MM.1S (cell line): Measurements from ENCODE around the gene CFAP54.

ENCODE experiments used
- EZH2 ChIP-seq: fragments of 300-600 bp; sonication (generic); optimal IDR thresholded peaks from 2 replicates; pipeline ENCODE3; 2017; ENCODE audit warnings: low read depth, mild to moderate bottlenecking, antibody characterized with exemption, low read length, mixed read lengths
- TF ChIP-seq, protein P1 (sequence below): fragments of 300-600 bp; sonication (generic); IDR thresholded peaks from 2 replicates; pipeline ENCODE4 v1.5.1; 2016; ENCODE audit warnings: antibody characterized with exemption, low read length, mixed read lengths

DNA sequence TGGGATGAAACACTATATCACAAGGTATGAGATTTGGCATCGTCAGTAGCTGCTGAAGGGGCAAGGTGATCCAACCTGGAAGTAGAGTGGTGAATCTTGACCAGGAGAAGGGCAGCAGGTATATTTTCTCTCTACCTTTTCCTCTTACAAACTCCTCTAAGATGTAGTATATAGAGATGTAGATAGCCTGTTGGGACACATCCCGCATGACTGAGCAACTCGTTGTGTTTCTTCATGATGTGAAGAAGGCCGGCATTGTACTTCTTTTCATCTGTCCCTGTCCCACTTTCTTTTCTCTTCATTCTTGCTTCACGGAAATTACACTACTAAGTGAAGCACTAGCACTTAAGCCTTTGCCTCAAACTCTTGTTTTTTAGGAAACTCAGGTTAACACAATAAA, 7.3 kb upstream of the CFAP54 start:
- TF ChIP-seq EZH2, result no peak
- TF ChIP-seq, protein P1, sequence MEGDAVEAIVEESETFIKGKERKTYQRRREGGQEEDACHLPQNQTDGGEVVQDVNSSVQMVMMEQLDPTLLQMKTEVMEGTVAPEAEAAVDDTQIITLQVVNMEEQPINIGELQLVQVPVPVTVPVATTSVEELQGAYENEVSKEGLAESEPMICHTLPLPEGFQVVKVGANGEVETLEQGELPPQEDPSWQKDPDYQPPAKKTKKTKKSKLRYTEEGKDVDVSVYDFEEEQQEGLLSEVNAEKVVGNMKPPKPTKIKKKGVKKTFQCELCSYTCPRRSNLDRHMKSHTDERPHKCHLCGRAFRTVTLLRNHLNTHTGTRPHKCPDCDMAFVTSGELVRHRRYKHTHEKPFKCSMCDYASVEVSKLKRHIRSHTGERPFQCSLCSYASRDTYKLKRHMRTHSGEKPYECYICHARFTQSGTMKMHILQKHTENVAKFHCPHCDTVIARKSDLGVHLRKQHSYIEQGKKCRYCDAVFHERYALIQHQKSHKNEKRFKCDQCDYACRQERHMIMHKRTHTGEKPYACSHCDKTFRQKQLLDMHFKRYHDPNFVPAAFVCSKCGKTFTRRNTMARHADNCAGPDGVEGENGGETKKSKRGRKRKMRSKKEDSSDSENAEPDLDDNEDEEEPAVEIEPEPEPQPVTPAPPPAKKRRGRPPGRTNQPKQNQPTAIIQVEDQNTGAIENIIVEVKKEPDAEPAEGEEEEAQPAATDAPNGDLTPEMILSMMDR, result no peak
